Activated CD4-positive, alpha-beta T cell treated with anti-CD3 and anti-CD28 coated beads, Interleukin-2, amount 50 U/mL, for 48 hours (primary cell): Measurements from ENCODE around the gene RAP1GAP.

Experiments
- DNase-seq, 2 experiments: peaks; one replicate each; pipeline ENCODE4 v3.0.0-alpha.2; 2020

The RAP1GAP gene

GRCh38 chr1:21607549-21608529, 61.3 kb downstream of the RAP1GAP start:
- DNase-seq: peak; percentile 71 to 80

GRCh38 chr1:21605964-21606705, 63.0 kb downstream of the RAP1GAP start:
- no peak for DNase-seq

DNA sequence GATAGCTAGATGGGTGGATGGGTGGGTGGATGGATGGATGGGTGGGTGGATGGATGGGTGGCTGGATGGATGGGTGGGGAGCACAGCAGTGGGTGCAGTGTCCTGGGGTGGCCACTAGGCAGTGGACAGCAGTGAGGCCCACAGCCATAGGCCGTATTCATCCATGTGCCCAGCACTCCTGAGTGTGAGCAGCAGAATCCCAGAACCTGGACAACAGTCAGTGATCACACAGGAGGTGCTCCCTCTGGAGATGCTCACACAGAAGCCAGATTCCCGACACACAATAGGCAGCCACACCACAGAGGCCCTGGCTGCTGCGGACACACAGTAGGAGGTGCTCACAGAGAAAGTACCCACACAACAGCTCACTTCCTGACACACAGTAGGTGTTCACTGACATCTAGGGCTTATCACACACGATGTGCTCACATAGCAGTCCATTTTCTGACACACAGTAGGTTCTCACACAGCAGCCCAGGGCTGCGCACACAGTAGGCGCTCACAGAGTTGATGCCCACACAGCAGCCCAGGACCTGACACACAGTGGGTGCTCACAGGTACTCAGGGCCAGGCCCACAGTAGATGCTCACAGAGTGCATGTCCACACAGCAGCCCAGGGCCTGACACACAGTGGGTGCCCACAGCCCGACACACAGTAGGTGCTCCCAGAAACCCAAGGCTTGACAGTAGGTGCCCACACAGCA, 64.0 kb downstream of the RAP1GAP start:
- DNase-seq: no peak

GRCh38 chr1:21604208-21604957, 64.8 kb downstream of the RAP1GAP start:
- DNase-seq: no peak

DNA sequence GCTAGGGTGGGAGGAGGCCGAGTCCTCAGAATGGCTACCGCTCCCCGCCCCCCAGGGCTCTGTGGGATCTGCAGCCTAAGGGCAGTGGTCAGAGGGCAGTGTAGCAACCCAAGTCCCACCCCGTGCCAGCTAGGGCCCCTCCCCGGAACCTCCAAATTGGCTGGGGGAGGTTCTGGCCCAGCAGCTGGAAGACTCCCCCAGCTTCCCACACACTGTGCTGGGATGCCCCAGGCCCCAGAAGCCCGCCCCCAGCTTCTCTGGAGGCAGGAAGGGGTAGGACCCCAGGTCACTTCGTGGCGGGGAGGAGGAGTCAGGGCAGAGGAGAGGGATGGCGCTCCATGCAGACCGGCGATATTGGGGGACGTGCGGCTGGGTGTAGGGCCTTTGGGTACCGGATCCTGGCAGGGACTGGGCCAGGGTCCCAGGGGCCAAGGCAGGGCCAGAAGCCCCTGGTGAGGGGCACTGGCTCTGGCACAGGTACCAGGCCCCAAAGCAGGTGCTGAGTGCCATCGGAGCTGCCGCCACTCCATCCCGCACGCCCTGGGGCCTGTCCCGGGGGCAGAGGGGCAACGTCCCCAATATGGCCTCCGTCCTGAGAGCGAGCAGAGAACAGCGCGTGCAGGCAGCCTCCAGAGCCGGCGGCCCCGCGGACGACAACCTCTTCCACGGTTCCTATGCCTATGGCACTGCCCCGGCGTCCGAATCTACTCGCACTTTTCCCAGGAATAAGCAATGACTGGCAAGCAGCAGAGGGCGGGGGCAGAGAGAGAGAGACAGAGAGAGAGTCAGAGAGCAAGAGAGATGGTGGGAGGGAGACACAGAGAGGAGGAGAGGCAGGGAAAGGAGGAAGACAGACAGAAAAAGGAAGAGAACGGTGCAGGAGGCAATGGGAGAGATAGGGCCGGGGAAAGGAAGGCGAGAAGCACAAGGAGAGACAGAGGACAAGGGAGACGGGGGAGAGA, 65.7 kb downstream of the RAP1GAP start:
- no peak for DNase-seq

DNA sequence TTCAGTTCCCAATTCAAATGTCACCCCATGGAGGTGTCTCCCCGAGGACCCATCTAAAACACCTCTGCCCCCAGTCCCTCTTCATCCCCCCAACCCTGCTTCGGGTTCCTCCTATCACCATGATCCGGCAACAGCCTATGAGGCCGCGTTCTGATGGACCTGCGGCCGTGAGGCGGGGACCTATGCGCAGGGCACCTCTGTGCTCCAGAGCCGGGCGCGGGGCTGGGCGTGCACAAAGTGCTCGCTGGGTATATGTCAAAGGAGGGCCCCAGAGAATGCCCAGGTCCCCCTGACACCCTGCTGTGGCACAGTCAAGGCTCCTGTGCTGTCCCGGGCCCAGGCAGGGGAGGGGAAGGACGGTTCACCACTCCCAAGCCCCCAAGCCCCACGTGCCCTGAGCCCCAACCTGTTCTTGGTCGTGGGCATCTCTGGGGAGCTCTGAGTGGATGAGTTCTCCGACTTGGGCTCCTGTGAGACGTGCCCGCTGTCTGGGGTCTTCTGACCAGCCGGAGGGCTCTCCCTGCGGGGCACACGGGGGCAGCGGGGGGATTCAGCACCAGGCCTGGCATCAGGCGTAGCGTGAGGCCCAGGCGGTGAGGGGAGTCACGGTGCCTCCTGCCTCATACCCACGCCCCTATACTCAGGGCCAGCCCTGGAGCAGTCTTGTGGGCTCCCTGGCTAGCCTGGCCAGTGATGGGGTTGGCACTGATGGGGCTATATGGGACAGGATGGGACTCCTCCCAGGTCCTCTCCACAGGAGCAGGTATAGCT, 67.7 kb downstream of the RAP1GAP start:
- no peak for DNase-seq

GRCh38 chr1:21599402-21599801, 69.8 kb downstream of the RAP1GAP start:
- DNase-seq: no peak

DNA sequence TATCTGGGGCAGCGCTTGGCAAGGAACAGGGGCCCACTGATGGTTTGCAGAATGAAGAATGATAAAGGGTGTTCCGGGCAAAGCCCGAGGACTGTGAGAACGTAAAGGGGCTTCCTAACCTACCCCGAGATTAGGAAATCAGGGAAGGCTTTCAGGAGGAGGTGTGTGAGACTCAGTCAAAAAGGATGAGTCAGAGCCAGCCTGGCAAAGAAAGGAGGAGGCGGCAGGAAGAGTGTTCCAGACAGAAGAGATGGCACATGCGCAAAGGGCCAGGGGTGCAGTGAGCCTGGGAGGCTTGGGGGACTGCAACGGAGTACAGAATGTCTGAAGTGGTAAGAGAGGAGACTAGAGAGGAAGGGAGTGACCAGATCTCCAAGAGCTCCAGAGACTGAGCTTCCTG, 70.3 kb downstream of the RAP1GAP start:
- DNase-seq: no peak

- no peak for DNase-seq
Measured at GRCh38 chr1:21598417-21598816, 70.7 kb downstream of the RAP1GAP start.

DNA sequence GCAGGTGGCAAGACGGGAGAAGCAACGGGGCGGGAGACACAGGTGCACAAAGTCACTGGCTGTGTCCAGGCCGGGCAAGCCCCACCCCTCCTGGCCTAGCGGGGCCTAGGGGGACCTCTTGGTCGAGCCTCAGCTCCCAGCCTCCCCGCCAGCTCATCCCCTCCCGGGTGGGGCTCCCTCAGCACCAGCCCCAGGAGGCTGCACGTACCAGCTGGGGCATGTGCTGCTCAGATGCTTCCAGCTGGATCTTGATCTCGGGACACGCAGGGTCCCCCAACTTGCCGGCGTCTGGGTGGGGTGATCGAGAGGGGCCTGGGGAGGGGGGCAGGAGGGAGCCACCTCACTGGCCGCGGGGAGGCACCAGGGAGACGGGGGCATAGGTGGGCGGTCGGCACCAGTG, 71.4 kb downstream of the RAP1GAP start:
- DNase-seq: no peak

- DNase-seq: no peak
Measured at GRCh38 chr1:21596628-21597027, 72.5 kb downstream of the RAP1GAP start.

- DNase-seq: no peak
Measured at GRCh38 chr1:21596174-21596573, 73.0 kb downstream of the RAP1GAP start.

- peak; percentile 79 to 82 for DNase-seq
Measured at GRCh38 chr1:21594935-21595897, 73.9 kb downstream of the RAP1GAP start.

DNA sequence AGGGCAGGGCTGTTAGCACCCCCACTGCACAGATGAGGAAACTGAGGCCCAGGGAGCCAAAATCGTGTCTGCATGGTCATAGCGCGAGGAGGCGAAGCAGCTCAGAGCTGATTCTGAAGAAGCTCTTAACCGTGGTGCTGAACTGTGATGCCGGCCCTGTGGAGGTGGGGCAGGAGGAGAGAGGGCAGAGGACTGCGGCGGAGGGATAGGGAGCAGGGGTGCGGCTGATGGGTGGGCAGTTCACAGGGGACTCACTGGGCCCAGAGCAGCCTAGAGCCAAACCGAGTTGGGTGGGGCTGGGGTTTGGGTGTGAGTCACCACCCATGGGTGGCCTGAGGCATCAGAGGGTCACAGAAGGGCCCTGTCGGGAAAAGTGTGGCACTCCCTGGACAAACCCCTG, 74.7 kb downstream of the RAP1GAP start:
- no peak for DNase-seq

- DNase-seq: no peak
Measured at GRCh38 chr1:21593231-21593630, 75.9 kb downstream of the RAP1GAP start.

GRCh38 chr1:21592086-21592865, 76.9 kb downstream of the RAP1GAP start:
- DNase-seq: no peak

DNA sequence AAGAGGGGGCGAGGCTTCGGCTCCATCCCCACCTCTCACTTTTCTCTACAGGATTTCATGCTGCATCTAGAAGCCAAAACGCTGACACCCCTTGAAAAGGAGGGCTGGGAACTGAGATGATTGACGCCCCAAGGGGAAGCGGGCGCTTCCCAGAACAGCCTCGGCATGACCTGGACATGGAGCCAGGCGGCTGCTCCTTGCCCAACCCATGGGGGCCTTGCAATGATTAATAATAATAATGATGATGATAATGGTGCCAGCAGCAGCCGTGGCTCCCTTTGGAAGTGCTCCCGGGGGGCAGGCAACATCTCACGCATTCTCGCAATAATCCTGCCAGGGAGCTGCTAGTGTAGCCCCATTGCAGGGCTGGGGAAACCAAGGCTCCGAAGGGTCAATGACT, 78.2 kb downstream of the RAP1GAP start:
- no peak for DNase-seq

GRCh38 chr1:21590126-21590880, 78.9 kb downstream of the RAP1GAP start:
- no peak for DNase-seq
